Mucosa of stomach (tissue), 1 donor: Measurements from ENCODE around the gene TMC3.
"Not testable (repeated sequence)": the region's sequence is repeated elsewhere in the genome, so short reads cannot be mapped to it uniquely, and the experiment has no call there.

Source experiments
- H3K27me3 ChIP-seq: one replicate; pipeline ENCODE4 v1.7.0; 2013; ENCODE audit warnings: mild to moderate bottlenecking, low read length; ENCODE audit not compliant: control insufficient read depth, insufficient read depth
- H3K36me3 ChIP-seq: one replicate; pipeline ENCODE4 v1.7.0; 2013; ENCODE audit warnings: low read length; ENCODE audit not compliant: control insufficient read depth, insufficient read depth
- H3K4me1 ChIP-seq: one replicate; pipeline ENCODE4 v1.7.0; 2013; ENCODE audit warnings: mild to moderate bottlenecking, low read length; ENCODE audit not compliant: control insufficient read depth, insufficient read depth
- H3K4me3 ChIP-seq: one replicate; pipeline ENCODE4 v1.7.0; 2013; ENCODE audit warnings: low read length
- H3K9ac ChIP-seq: one replicate; pipeline ENCODE4 v1.7.0; 2013; ENCODE audit warnings: mild to moderate bottlenecking, low read length, moderate library complexity
- H3K9me3 ChIP-seq: one replicate; pipeline ENCODE4 v1.7.0; 2013; ENCODE audit warnings: mild to moderate bottlenecking, low read length, moderate library complexity; ENCODE audit not compliant: control insufficient read depth
- donor health status: Pancreatic carcinoma.

Gene TMC3

GRCh38 chr15:81373775-81374395 is at the start of gene TMC3:
TSS of gene TMC3 (minus strand) at chr15:81374213. CDS start at chr15:81374077, 136 bp downstream.
- Histone ChIP-seq H3K9ac (no peak within 1 kb of the TSS), H3K36me3 (no peaks in the 10 kb centered on the region), H3K27me3 (no peaks in the 10 kb centered on the region), H3K4me1 (peaks cover 19% of the 10 kb centered on the region), H3K4me3 (no peak within 1 kb of the TSS), H3K9me3 (no peaks in the 10 kb centered on the region)

DNA sequence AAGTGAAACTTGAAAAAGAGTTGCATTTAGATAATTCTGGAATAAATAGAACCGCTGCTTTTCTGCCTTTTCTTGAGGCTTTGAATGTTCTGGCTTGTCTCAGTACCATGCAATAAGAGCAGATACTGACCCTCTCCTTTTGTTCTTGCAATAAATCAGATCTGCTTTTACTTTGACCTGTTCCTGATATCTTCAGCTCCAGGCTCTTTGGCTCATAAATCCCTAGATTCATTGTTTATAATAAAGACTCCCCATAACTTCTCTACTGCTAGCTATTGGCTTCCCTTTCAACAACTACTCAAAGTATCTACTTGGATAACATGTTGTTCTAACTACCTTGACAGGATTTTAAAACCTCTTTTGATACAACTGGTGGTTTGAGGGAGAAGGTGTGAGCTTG is 47.4 kb upstream of the TMC3 start:
- Histone ChIP-seq H3K9ac (no peak overlapping the region), H3K36me3 (no peaks in the 10 kb centered on the region), H3K4me3 (no peak overlapping the region), H3K27me3 (no peaks in the 10 kb centered on the region), H3K9me3 (peaks cover 5% of the 10 kb centered on the region), H3K4me1 (no peaks in the 10 kb centered on the region)

DNA sequence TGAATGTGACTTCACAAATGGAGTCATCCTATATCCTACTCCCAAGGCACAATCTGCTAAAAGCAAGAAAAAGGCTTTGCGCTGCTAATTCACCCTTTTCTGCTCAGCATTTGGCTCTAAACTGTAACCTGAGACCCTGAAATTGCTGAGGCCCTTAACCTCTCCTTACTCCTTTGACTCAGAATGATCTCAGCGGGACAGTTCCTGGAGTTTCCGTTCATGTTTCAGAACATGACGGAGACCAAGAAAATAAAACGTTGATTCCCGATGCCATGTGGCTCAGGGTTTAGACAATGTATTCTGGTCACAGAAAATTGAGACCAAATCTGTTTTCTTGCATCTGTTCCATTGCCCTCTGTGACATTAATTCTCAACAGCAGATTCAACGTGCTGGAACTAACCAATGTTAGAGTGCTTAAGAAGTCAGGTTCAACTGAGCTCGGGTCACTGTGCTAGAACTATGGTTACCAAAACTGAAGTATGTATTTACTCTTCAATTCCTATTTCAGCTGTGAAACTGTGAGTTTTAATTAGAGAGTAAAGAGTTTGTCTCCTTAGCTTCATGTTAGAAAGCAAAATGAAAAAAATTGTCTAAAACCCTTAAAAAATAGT is 45.4 kb upstream of the TMC3 start:
- no peak overlapping the region for H3K9ac ChIP-seq
- no peaks in the 10 kb centered on the region for H3K4me1 ChIP-seq
- no peaks in the 10 kb centered on the region for H3K36me3 ChIP-seq
- H3K4me3 ChIP-seq = no peak overlapping the region
- H3K9me3 ChIP-seq = peaks cover 5% of the 10 kb centered on the region
- H3K27me3 ChIP-seq = no peaks in the 10 kb centered on the region

GRCh38 chr15:81418891-81419290 is 44.9 kb upstream of the TMC3 start:
- H3K9me3 ChIP-seq = peaks cover 5% of the 10 kb centered on the region
- H3K4me1 ChIP-seq = no peaks in the 10 kb centered on the region
- no peak overlapping the region for H3K4me3 ChIP-seq
- H3K9ac ChIP-seq = no peak overlapping the region
- H3K36me3 ChIP-seq = no peaks in the 10 kb centered on the region
- no peaks in the 10 kb centered on the region for H3K27me3 ChIP-seq

- Histone ChIP-seq H3K4me1 (no peaks in the 10 kb centered on the region), H3K36me3 (no peaks in the 10 kb centered on the region), H3K27me3 (no peaks in the 10 kb centered on the region), H3K4me3 (no peak overlapping the region), H3K9me3 (peaks cover 5% of the 10 kb centered on the region), H3K9ac (no peak overlapping the region)
Measured at GRCh38 chr15:81418444-81418843, 44.4 kb upstream of the TMC3 start.

DNA sequence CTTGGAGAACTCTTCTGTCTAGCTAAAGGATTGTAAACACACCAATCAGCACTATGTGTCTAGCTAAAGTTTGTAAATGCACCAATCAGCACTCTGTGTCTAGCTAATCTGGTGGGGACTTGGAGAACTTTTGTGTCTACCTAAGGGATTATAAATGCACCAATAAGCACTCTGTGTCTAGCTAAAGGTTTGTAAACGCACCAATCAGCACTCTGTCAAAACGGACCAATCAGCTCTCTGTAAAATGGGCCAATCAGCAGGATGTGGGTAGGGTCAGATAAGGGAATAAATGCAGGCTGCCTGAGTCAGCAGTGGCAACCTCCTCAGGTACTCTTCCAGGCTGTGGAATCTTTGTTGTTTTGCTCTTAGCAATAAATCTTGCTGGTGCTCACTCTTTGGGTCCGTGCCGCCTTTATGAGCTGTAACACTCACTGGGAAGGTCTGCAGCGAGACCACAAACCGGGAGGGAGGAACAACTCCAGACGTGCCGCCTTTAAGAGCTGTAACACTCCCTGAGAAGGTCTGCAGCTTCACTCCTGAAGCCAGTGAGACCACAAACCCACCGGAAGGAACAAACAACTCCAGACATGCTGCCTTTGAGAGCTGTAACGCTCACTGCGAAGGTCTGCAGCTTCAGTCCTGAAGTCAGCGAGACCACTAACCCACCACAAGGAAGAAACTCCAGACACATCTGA is 40.4 kb upstream of the TMC3 start:
- not testable (repeated sequence) for H3K27me3 ChIP-seq, H3K4me3 ChIP-seq, H3K36me3 ChIP-seq, H3K4me1 ChIP-seq, H3K9ac ChIP-seq, H3K9me3 ChIP-seq

- Histone ChIP-seq H3K4me1 (no peaks in the 10 kb centered on the region), H3K9me3 (peaks cover 4% of the 10 kb centered on the region), H3K36me3 (no peaks in the 10 kb centered on the region), H3K27me3 (no peaks in the 10 kb centered on the region), H3K4me3 (no peak overlapping the region), H3K9ac (no peak overlapping the region)
Measured at GRCh38 chr15:81413851-81414250, 39.8 kb upstream of the TMC3 start.

- H3K27me3 ChIP-seq = no peaks in the 10 kb centered on the region
- no peak overlapping the region for H3K9ac ChIP-seq
- H3K4me3 ChIP-seq = no peak overlapping the region
- H3K36me3 ChIP-seq = no peaks in the 10 kb centered on the region
- H3K4me1 ChIP-seq = no peaks in the 10 kb centered on the region
- no peaks in the 10 kb centered on the region for H3K9me3 ChIP-seq
Measured at GRCh38 chr15:81411969-81412633, 38.1 kb upstream of the TMC3 start.

DNA sequence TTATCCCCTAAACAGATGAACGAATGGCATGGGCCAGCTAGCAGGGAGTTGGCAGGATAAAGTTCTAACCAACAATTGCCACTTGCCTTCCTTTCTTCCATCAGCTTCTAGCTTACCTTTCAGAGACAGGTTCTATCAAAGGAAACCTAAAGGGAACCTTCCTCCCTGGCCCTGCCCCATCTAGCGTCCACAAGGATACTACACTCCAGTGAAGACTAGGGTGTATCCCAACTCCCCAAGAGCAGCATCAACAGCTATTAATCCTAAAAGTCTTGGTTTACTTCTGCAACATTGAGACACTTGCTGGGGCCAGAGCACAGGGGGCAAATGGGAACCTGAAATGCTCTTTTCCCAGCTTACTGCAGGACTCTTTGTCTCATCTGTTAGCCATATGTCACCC is 37.0 kb upstream of the TMC3 start:
- Histone ChIP-seq H3K27me3 (no peaks in the 10 kb centered on the region), H3K4me1 (no peaks in the 10 kb centered on the region), H3K36me3 (no peaks in the 10 kb centered on the region), H3K9ac (no peak overlapping the region), H3K9me3 (no peaks in the 10 kb centered on the region), H3K4me3 (no peak overlapping the region)

DNA sequence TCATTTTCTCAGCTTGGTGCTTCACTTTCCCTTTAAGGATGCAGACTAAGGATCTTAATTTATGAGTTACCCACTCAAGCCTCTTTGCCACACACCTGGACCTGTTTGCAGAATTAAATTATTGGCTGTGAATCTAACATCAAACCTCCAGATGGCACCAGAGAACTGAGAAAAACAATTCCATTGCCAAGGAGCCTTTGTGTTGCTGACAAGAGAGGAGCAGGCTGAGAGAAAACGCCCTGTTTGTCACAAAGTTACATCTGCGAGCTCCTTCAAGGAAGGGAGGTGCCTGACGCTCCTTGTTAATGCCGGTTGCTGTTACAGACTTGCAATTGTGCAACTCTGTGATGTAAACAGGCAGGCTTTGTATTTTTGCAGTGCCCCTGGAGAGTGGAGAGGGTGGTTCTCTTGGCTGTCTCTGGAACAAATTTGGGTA is 36.3 kb upstream of the TMC3 start:
- Histone ChIP-seq H3K4me1 (no peaks in the 10 kb centered on the region), H3K9me3 (no peaks in the 10 kb centered on the region), H3K27me3 (no peaks in the 10 kb centered on the region), H3K9ac (no peak overlapping the region), H3K4me3 (no peak overlapping the region), H3K36me3 (no peaks in the 10 kb centered on the region)

GRCh38 chr15:81407718-81408117 is 33.7 kb upstream of the TMC3 start:
- Histone ChIP-seq H3K9me3 (no peaks in the 10 kb centered on the region), H3K4me3 (no peak overlapping the region), H3K4me1 (no peaks in the 10 kb centered on the region), H3K27me3 (no peaks in the 10 kb centered on the region), H3K9ac (no peak overlapping the region), H3K36me3 (no peaks in the 10 kb centered on the region)

DNA sequence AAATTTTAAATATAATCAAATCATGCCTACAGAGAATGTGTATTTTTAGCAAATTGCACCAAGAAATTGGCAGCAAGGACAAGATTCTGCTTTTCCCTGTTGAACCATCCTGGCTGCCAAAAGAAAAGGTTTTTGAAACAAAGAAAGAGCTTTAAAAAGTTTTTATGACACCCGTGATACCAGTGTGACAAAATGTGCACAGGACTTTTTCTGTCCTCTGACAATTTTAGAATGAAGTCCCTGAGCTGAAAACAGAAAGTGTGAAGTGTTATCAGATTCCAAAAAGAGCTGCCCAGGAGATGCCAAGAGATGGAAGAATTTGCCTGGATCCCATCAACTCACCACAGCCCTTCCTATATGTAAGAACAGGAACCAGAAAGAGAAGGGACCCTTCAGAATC is 33.2 kb upstream of the TMC3 start:
- Histone ChIP-seq H3K27me3 (no peaks in the 10 kb centered on the region), H3K36me3 (no peaks in the 10 kb centered on the region), H3K9ac (no peak overlapping the region), H3K4me3 (no peak overlapping the region), H3K9me3 (no peaks in the 10 kb centered on the region), H3K4me1 (no peaks in the 10 kb centered on the region)
